WI38 (cell line): ENCODE results near the gene TNNT2.

ENCODE experiments used
- H3K4me3 ChIP-seq: 2 replicates; pipeline ENCODE4 v1.5.1; 2011; ENCODE audit warnings: low read depth, mild to moderate bottlenecking, control low read depth, low read length
- CTCF ChIP-seq: IDR thresholded peaks from 2 replicates; pipeline ENCODE4 v1.5.1; 2012; ENCODE audit warnings: low read depth, mild to moderate bottlenecking, control low read depth, low read length

TNNT2 gene

GRCh38 chr1:201377611-201378092 lies at the start of gene TNNT2:
Gene TNNT2, minus strand, starts transcription at chr1:201377680. Its CDS starts 4,426 bp downstream, at chr1:201373254.
- TF ChIP-seq CTCF: no peak
- H3K4me3 ChIP-seq: no peak within 1 kb of the TSS

- TF ChIP-seq CTCF: no peak
Measured at GRCh38 chr1:201426479-201427310, 49.2 kb upstream of the TNNT2 start.

GRCh38 chr1:201424146-201424545 lies 46.7 kb upstream of the TNNT2 start:
- no peak for TF ChIP-seq CTCF
- H3K4me3 ChIP-seq: no peak overlapping the region

More at GRCh38 chr1:201426479-201427310, 49.2 kb upstream of the TNNT2 start:
- H3K4me3 ChIP-seq: no peak overlapping the region

GRCh38 chr1:201423655-201424054 lies 46.2 kb upstream of the TNNT2 start:
- no peak for TF ChIP-seq CTCF
- no peak overlapping the region for H3K4me3 ChIP-seq

GRCh38 chr1:201422436-201423030 lies 45.1 kb upstream of the TNNT2 start:
- no peak for TF ChIP-seq CTCF
- H3K4me3 ChIP-seq: no peak overlapping the region

GRCh38 chr1:201422026-201422425 lies 44.5 kb upstream of the TNNT2 start:
- H3K4me3 ChIP-seq: no peak overlapping the region
- TF ChIP-seq CTCF: no peak

GRCh38 chr1:201421041-201421440 lies 43.6 kb upstream of the TNNT2 start:
- TF ChIP-seq CTCF: no peak
- H3K4me3 ChIP-seq: no peak overlapping the region
